ENCODE data around the gene MRPS7. TPM values are rescaled to one million over a fixed set of nuclear protein-coding genes. Genes with fewer than 3 reads are reported as not detected.

Gene MRPS7
- total and polyA plus RNA-seq, 9 of the 15 experiments (the other 6 are each of a cell fraction or from before 2014, with no cell fraction given), result 107 to 244 (median 132) TPM

- TF ChIP-seq LEF1 (IDR thresholded peaks at IDR 0.05) (no peak), DDX20 (tag; IDR thresholded peaks at IDR 0.05; ENCODE audit: low read depth) (no peak), HMG20B (CRISPR knock-in tag; IDR thresholded peaks at IDR 0.05) (no peak), BCOR (IDR thresholded peaks at IDR 0.05) (0 out of 2 replicates have a peak, but pooled peaks have one; percentile 43), CXXC5 (CRISPR knock-in tag; IDR thresholded peaks at IDR 0.05) (peak; percentile 91), NFXL1 (CRISPR knock-in tag; IDR thresholded peaks at IDR 0.05) (no peak), CBX2 (IDR thresholded peaks at IDR 0.05; ENCODE audit: insufficient read depth, low read length, poor library complexity, severe bottlenecking) (no peak), HNRNPUL1 (IDR thresholded peaks at IDR 0.05; ENCODE audit: low read length) (no peak), FOS (IDR thresholded peaks at IDR 0.05; ENCODE audit: extremely low read depth, insufficient read length) (peak; percentile 95), IRF9 (tag; IDR thresholded peaks at IDR 0.05) (no peak), MTA2 (IDR thresholded peaks at IDR 0.05; ENCODE audit: low read depth) (no peak), NEUROD1 (IDR thresholded peaks at IDR 0.05; ENCODE audit: borderline replicate concordance, low read depth, low read length, partially characterized antibody) (peak; percentile 46), LCOR (CRISPR knock-in tag; IDR thresholded peaks at IDR 0.05) (peak; percentile 66), ZNF197 (CRISPR knock-in tag; IDR thresholded peaks at IDR 0.05; ENCODE audit: low read depth) (0 out of 2 replicates have a peak, but pooled peaks have one; percentile 28), KDM4B (IDR thresholded peaks at IDR 0.05; ENCODE audit: borderline replicate concordance in 2 of 2, low read depth in 1 of 2) (peak in 1 of 2 experiments; percentile 42; a peak in 1 of 4 replicates), ZNF134 (CRISPR knock-in tag; conservative IDR thresholded peaks at IDR 0.05) (no peak), E2F6 (IDR thresholded peaks at IDR 0.05; ENCODE audit: borderline replicate concordance in 1 of 2, extremely low read depth in 1 of 2, insufficient read depth in 1 of 2, insufficient read length in 1 of 2, low read depth in 1 of 2, low read length in 1 of 2, poor library complexity in 1 of 2, severe bottlenecking in 1 of 2) (peak; percentile 6 to 22), ZNF121 (CRISPR knock-in tag; conservative IDR thresholded peaks at IDR 0.05) (no peak)
- TF ChIP-seq, protein P1, sequence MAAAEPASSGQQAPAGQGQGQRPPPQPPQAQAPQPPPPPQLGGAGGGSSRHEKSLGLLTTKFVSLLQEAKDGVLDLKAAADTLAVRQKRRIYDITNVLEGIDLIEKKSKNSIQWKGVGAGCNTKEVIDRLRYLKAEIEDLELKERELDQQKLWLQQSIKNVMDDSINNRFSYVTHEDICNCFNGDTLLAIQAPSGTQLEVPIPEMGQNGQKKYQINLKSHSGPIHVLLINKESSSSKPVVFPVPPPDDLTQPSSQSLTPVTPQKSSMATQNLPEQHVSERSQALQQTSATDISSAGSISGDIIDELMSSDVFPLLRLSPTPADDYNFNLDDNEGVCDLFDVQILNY (CRISPR knock-in tag; IDR thresholded peaks at IDR 0.05), result no peak
- TF ChIP-seq, protein P2, sequence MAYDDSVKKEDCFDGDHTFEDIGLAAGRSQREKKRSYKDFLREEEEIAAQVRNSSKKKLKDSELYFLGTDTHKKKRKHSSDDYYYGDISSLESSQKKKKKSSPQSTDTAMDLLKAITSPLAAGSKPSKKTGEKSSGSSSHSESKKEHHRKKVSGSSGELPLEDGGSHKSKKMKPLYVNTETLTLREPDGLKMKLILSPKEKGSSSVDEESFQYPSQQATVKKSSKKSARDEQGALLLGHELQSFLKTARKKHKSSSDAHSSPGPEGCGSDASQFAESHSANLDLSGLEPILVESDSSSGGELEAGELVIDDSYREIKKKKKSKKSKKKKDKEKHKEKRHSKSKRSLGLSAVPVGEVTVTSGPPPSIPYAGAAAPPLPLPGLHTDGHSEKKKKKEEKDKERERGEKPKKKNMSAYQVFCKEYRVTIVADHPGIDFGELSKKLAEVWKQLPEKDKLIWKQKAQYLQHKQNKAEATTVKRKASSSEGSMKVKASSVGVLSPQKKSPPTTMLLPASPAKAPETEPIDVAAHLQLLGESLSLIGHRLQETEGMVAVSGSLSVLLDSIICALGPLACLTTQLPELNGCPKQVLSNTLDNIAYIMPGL (CRISPR knock-in tag; IDR thresholded peaks at IDR 0.05), result no peak
Observed at GRCh38 chr17:75289115-75289831, 27.6 kb downstream of the MRPS7 start, which contains the start of gene SLC25A19 (continued).

All from K562 (cell line).